ENCODE results near the gene TFPI. TPM values are rescaled to one million over a fixed set of nuclear protein-coding genes. Genes with fewer than 3 reads are reported as not detected.
"Not testable (repeated sequence)": the region's sequence is repeated elsewhere in the genome, so short reads cannot be mapped to it uniquely, and the experiment has no call there.

TFPI gene
- total and polyA plus RNA-seq, 2 of the 8 experiments (the other 6 are each of a cell fraction or from before 2014, with no cell fraction given) = 2.0 to 7.1 TPM

DNA sequence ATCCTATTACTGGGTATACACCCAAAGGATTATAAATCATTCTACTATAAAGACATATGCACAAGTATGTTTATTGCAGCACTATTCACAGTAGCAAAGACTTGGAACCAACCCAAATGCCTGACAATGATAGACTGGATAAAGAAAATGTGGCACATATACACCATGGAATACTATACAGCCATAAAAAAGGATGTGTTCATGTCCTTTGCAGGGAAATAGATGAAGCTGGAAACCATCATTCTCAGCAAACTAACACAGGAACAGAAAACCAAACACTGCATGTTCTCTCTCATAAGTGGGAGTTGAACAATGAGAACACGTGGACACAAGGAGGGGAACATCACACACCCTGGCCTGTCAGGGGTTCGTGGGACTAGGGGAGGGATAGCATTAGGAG lies 16.0 kb downstream of the TFPI start:
- H3K4me1 ChIP-seq (replicated peaks in 1 of 4; ENCODE audit: control insufficient read depth in 3 of 4, insufficient read depth in 4 of 4, low read length in 3 of 4); H3K9ac ChIP-seq (replicated peaks in 1 of 4; ENCODE audit: extremely low read depth in 1 of 4, low read depth in 3 of 4, low read length in 3 of 4); H3K14ac ChIP-seq (ENCODE audit: insufficient read length); CTCF ChIA-PET (ENCODE audit: partially characterized antibody); H3K4ac ChIP-seq (replicated peaks; ENCODE audit: insufficient read length, low read depth, low read length); H3K9me3 ChIP-seq (ENCODE audit: insufficient read depth in 2 of 2, low read depth in 1 of 2, low read length in 1 of 2); H3K23ac ChIP-seq (ENCODE audit: insufficient read length); H2BK12ac ChIP-seq (ENCODE audit: low read depth, low read length); H3K79me2 ChIP-seq (ENCODE audit: control insufficient read depth in 1 of 2, insufficient read depth in 2 of 2, low read length in 2 of 2); H4K5ac ChIP-seq (ENCODE audit: insufficient read length, low read depth, low read length); H4K20me1 ChIP-seq (replicated peaks in 1 of 2; ENCODE audit: control insufficient read depth in 1 of 2, insufficient read depth in 2 of 2, low read length in 2 of 2); H2AFZ ChIP-seq (ENCODE audit: low read length); H2AK5ac ChIP-seq (ENCODE audit: low read depth, low read length); H3K56ac ChIP-seq (replicated peaks; ENCODE audit: insufficient read length, low read depth, low read length); POLR2A ChIA-PET (ENCODE audit: partially characterized antibody); H3K18ac ChIP-seq (ENCODE audit: extremely low read depth, low read length); H3K27ac ChIP-seq (ENCODE audit: low read depth, low read length); H2BK120ac ChIP-seq (replicated peaks; ENCODE audit: low read depth, low read length); H3K4me2 ChIP-seq (ENCODE audit: insufficient read depth in 1 of 2, low read depth in 2 of 2, low read length in 2 of 2); H2BK20ac ChIP-seq (ENCODE audit: low read length); H3K23me2 ChIP-seq (ENCODE audit: low read depth, low read length); H2BK5ac ChIP-seq (ENCODE audit: low read depth, low read length); H3K27me3 ChIP-seq (replicated peaks in 1 of 4; ENCODE audit: control insufficient read depth in 3 of 4, extremely low read depth in 1 of 4, insufficient read depth in 3 of 4, low read length in 3 of 4); H4K8ac ChIP-seq (ENCODE audit: extremely low read depth, insufficient read depth, low read length); H3K36me3 ChIP-seq (ENCODE audit: control insufficient read depth in 2 of 4, insufficient read depth in 4 of 4, low read length in 3 of 4); H2BK15ac ChIP-seq (ENCODE audit: low read length); H3K79me1 ChIP-seq (ENCODE audit: low read depth, low read length); FAIRE-seq; H3K4me3 ChIP-seq (ENCODE audit: extremely low read depth in 1 of 4, insufficient read depth in 2 of 4, low read depth in 3 of 4, low read length in 4 of 4); H4K91ac ChIP-seq (replicated peaks; ENCODE audit: insufficient read length, low read length); DNase-seq (ENCODE audit: low read depth in 1 of 2, low spot score in 2 of 2): not testable (repeated sequence)
- WGBS, 2 experiments (ENCODE audit: extremely low coverage in 1 of 2, insufficient coverage in 1 of 2, insufficient read length in 1 of 2, insufficient replicate concordance in 2 of 2, low coverage in 1 of 2, low lambda C conversion rate in 2 of 2, missing lambda C conversion rate in 1 of 2) = 88% methylated on average over 2 of the region's 2 CpGs; no CpG with 5 or more reads in 1 of the 2 experiments

DNA sequence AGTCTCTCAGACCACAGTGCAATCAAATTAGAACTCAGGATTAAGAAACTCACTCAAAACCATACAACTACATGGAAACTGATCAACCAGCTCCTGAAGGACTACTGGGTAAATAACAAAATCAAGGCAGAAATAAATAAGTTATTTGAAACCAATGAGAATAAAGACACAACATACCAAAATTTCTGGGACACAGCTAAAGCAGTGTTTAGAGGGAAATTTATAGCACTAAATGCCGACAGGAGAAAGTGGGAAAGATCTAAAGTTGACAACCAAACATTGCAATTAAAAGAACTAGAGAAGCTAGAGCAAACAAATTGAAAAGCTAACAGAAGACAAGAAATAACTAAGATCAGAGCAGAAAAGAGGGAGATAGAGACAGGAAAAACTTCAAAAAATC lies 18.9 kb downstream of the TFPI start:
- H3K9ac ChIP-seq (replicated peaks in 1 of 4; ENCODE audit: extremely low read depth in 1 of 4, low read depth in 3 of 4, low read length in 3 of 4); H3K23ac ChIP-seq (ENCODE audit: insufficient read length); H3K4me2 ChIP-seq (ENCODE audit: insufficient read depth in 1 of 2, low read depth in 2 of 2, low read length in 2 of 2); H3K27me3 ChIP-seq (replicated peaks in 1 of 4; ENCODE audit: control insufficient read depth in 3 of 4, extremely low read depth in 1 of 4, insufficient read depth in 3 of 4, low read length in 3 of 4); H3K27ac ChIP-seq (ENCODE audit: low read depth, low read length); H3K4ac ChIP-seq (replicated peaks; ENCODE audit: insufficient read length, low read depth, low read length); H3K56ac ChIP-seq (replicated peaks; ENCODE audit: insufficient read length, low read depth, low read length); H3K4me1 ChIP-seq (replicated peaks in 1 of 4; ENCODE audit: control insufficient read depth in 3 of 4, insufficient read depth in 4 of 4, low read length in 3 of 4); POLR2A ChIA-PET (ENCODE audit: partially characterized antibody); H3K23me2 ChIP-seq (ENCODE audit: low read depth, low read length); H4K8ac ChIP-seq (ENCODE audit: extremely low read depth, insufficient read depth, low read length); H2BK12ac ChIP-seq (ENCODE audit: low read depth, low read length); H2BK15ac ChIP-seq (ENCODE audit: low read length); H3K79me2 ChIP-seq (ENCODE audit: control insufficient read depth in 1 of 2, insufficient read depth in 2 of 2, low read length in 2 of 2); H4K20me1 ChIP-seq (replicated peaks in 1 of 2; ENCODE audit: control insufficient read depth in 1 of 2, insufficient read depth in 2 of 2, low read length in 2 of 2); H2BK20ac ChIP-seq (ENCODE audit: low read length); FAIRE-seq; H3K18ac ChIP-seq (ENCODE audit: extremely low read depth, low read length); H4K5ac ChIP-seq (ENCODE audit: insufficient read length, low read depth, low read length); H2AK5ac ChIP-seq (ENCODE audit: low read depth, low read length); H3K79me1 ChIP-seq (ENCODE audit: low read depth, low read length); H4K91ac ChIP-seq (replicated peaks; ENCODE audit: insufficient read length, low read length); H3K4me3 ChIP-seq (ENCODE audit: extremely low read depth in 1 of 4, insufficient read depth in 2 of 4, low read depth in 3 of 4, low read length in 4 of 4); H2AFZ ChIP-seq (ENCODE audit: low read length); H3K14ac ChIP-seq (ENCODE audit: insufficient read length); H3K9me3 ChIP-seq (ENCODE audit: insufficient read depth in 2 of 2, low read depth in 1 of 2, low read length in 1 of 2); H3K36me3 ChIP-seq (ENCODE audit: control insufficient read depth in 2 of 4, insufficient read depth in 4 of 4, low read length in 3 of 4); H2BK5ac ChIP-seq (ENCODE audit: low read depth, low read length); H2BK120ac ChIP-seq (replicated peaks; ENCODE audit: low read depth, low read length); DNase-seq (ENCODE audit: low read depth in 1 of 2, low spot score in 2 of 2): not testable (repeated sequence)
- 90% methylated on average over 1 of the region's 1 CpG; no CpG with 5 or more reads in 1 of the 2 experiments for WGBS, 2 experiments (ENCODE audit: extremely low coverage in 1 of 2, insufficient coverage in 1 of 2, insufficient read length in 1 of 2, insufficient replicate concordance in 2 of 2, low coverage in 1 of 2, low lambda C conversion rate in 2 of 2, missing lambda C conversion rate in 1 of 2)
- CTCF ChIA-PET (ENCODE audit: partially characterized antibody) = interaction anchor here (0.7 to 1.5 kb wide), 4 partner anchors 22 to 617 kb away, joined by 3 read pairs; no protein-coding TSS in a partner anchor
